Tibial nerve (tissue), 4 donors: ENCODE measurements around the gene TGFB1I1.

Experiments
- EP300 ChIP-seq, 2 donors: sonication (generic); formaldehyde crosslinking; IDR thresholded peaks; one replicate each; pipeline ENCODE4 v1.6.1; 2017; ENCODE audit warnings: antibody characterized with exemption in 2 of 2, mild to moderate bottlenecking in 1 of 2
- POLR2A ChIP-seq, 2 donors: fragments of 450-650 bp; IDR thresholded peaks; one replicate each; pipeline ENCODE4 v1.6.1; 2017; ENCODE audit warnings: antibody characterized with exemption in 2 of 2, mild to moderate bottlenecking in 2 of 2, moderate library complexity in 2 of 2
- TF ChIP-seq, protein P1 (sequence below), 5 experiments: fragments of 200-600 bp in 3 of 5; fragments of 450-650 bp in 2 of 5; sonication (generic) in 3 of 5; IDR thresholded peaks; one replicate each; pipeline ENCODE4 v1.5.1; 2016 to 2019; ENCODE audit warnings: antibody characterized with exemption in 5 of 5, mild to moderate bottlenecking in 3 of 5, moderate library complexity in 2 of 5

DNA sequence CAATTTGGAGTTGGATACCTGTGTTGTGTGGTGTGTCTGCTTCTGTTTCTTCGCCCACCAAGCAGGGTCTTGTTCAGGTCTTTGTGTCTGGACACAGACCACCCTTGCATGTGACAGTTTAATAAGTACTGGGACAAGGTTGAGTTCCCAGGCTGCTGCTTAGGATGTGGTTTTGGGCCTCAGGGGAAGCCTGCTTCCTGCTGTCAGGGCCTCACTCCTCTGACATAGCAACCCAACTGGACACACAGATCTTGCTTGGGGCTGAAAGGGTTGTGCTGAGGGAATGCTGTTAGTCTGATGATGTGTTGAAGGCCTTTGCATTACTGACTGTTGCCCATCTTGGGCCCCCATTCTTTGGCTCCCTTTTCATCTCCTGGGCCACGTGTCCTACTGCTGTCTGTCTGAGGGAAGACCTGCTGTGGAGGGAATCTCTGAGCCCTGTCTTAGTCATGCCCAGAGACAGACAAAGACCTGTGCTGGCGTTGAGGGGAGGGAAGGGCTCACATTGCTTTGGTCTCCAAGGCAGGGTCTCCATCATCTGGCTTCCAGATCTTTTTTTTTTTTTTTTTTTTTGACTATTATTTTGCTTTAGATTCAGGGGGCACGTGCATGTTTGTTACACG is 4.7 kb upstream of the TGFB1I1 start:
- TF ChIP-seq, protein P1, sequence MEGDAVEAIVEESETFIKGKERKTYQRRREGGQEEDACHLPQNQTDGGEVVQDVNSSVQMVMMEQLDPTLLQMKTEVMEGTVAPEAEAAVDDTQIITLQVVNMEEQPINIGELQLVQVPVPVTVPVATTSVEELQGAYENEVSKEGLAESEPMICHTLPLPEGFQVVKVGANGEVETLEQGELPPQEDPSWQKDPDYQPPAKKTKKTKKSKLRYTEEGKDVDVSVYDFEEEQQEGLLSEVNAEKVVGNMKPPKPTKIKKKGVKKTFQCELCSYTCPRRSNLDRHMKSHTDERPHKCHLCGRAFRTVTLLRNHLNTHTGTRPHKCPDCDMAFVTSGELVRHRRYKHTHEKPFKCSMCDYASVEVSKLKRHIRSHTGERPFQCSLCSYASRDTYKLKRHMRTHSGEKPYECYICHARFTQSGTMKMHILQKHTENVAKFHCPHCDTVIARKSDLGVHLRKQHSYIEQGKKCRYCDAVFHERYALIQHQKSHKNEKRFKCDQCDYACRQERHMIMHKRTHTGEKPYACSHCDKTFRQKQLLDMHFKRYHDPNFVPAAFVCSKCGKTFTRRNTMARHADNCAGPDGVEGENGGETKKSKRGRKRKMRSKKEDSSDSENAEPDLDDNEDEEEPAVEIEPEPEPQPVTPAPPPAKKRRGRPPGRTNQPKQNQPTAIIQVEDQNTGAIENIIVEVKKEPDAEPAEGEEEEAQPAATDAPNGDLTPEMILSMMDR (IDR thresholded peaks at IDR 0.05) = no peak
- TF ChIP-seq POLR2A (IDR thresholded peaks at IDR 0.05) (no peak), EP300 (IDR thresholded peaks at IDR 0.05) (no peak)
